ENCODE results near the gene BST1. TPM values are rescaled to one million over a fixed set of nuclear protein-coding genes. Genes with fewer than 3 reads are reported as not detected.

The BST1 gene
- total and polyA plus RNA-seq, 10 of the 15 experiments (the other 5 are each of a cell fraction or from before 2014, with no cell fraction given), result 0.04 to 0.42 (median 0.11) TPM; not detected in 1

GRCh38 chr4:15655223-15656037 is 47.4 kb upstream of the BST1 start, which contains the start of gene FBXL5 (continued):
- TF ChIP-seq E2F4 (IDR thresholded peaks at IDR 0.05; ENCODE audit: low read depth, low read length) (no peak), RB1 (IDR thresholded peaks at IDR 0.05; ENCODE audit: borderline replicate concordance) (peak; percentile 84; the same call in 1 of the 2 replicates), RAD21 (IDR thresholded peaks at IDR 0.05; ENCODE audit: insufficient read depth, low read depth, low read length) (no peak), CBX3 (IDR thresholded peaks at IDR 0.05; ENCODE audit: borderline replicate concordance, low read depth) (no peak), ZNF274 (IDR thresholded peaks at IDR 0.05; ENCODE audit: insufficient read depth, insufficient read length) (no peak), TBL1XR1 (IDR thresholded peaks at IDR 0.05; ENCODE audit: low read depth, low read length) (no peak), PML (IDR thresholded peaks at IDR 0.05; ENCODE audit: low read length) (peak; percentile 88; the same call in 1 of the 2 replicates), STAT1 (conservative IDR thresholded peaks at IDR 0.05) (no peak), STAT3 (IDR thresholded peaks at IDR 0.05; ENCODE audit: low read depth, low read length) (no peak), SREBF1 (IDR thresholded peaks at IDR 0.05; ENCODE audit: low read length) (no peak), NR2C2 (IDR thresholded peaks at IDR 0.05; ENCODE audit: borderline replicate concordance, control insufficient read depth, insufficient read length, low read depth) (no peak), ZNF384 (IDR thresholded peaks at IDR 0.05; ENCODE audit: borderline replicate concordance, low read depth, low read length) (no peak), IKZF2 (IDR thresholded peaks at IDR 0.05) (peak; percentile 27 to 49; a peak in 1 of 4 replicates), NFYA (IDR thresholded peaks at IDR 0.05; ENCODE audit: borderline replicate concordance, low read depth, low read length) (no peak), RFX5 (IDR thresholded peaks at IDR 0.05; ENCODE audit: low read depth, low read length) (no peak)
- TF ChIP-seq, protein P1, sequence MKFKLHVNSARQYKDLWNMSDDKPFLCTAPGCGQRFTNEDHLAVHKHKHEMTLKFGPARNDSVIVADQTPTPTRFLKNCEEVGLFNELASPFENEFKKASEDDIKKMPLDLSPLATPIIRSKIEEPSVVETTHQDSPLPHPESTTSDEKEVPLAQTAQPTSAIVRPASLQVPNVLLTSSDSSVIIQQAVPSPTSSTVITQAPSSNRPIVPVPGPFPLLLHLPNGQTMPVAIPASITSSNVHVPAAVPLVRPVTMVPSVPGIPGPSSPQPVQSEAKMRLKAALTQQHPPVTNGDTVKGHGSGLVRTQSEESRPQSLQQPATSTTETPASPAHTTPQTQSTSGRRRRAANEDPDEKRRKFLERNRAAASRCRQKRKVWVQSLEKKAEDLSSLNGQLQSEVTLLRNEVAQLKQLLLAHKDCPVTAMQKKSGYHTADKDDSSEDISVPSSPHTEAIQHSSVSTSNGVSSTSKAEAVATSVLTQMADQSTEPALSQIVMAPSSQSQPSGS (IDR thresholded peaks at IDR 0.05; ENCODE audit: low read length), result no peak
- TF ChIP-seq, protein P2, sequence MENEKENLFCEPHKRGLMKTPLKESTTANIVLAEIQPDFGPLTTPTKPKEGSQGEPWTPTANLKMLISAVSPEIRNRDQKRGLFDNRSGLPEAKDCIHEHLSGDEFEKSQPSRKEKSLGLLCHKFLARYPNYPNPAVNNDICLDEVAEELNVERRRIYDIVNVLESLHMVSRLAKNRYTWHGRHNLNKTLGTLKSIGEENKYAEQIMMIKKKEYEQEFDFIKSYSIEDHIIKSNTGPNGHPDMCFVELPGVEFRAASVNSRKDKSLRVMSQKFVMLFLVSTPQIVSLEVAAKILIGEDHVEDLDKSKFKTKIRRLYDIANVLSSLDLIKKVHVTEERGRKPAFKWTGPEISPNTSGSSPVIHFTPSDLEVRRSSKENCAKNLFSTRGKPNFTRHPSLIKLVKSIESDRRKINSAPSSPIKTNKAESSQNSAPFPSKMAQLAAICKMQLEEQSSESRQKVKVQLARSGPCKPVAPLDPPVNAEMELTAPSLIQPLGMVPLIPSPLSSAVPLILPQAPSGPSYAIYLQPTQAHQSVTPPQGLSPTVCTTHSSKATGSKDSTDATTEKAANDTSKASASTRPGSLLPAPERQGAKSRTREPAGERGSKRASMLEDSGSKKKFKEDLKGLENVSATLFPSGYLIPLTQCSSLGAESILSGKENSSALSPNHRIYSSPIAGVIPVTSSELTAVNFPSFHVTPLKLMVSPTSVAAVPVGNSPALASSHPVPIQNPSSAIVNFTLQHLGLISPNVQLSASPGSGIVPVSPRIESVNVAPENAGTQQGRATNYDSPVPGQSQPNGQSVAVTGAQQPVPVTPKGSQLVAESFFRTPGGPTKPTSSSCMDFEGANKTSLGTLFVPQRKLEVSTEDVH (IDR thresholded peaks at IDR 0.05; ENCODE audit: low read depth, partially characterized antibody), result no peak
- TF ChIP-seq, protein P3, sequence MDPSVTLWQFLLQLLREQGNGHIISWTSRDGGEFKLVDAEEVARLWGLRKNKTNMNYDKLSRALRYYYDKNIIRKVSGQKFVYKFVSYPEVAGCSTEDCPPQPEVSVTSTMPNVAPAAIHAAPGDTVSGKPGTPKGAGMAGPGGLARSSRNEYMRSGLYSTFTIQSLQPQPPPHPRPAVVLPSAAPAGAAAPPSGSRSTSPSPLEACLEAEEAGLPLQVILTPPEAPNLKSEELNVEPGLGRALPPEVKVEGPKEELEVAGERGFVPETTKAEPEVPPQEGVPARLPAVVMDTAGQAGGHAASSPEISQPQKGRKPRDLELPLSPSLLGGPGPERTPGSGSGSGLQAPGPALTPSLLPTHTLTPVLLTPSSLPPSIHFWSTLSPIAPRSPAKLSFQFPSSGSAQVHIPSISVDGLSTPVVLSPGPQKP (IDR thresholded peaks at IDR 0.05; ENCODE audit: low read depth, low read length), result no peak
- TF ChIP-seq, protein P4, sequence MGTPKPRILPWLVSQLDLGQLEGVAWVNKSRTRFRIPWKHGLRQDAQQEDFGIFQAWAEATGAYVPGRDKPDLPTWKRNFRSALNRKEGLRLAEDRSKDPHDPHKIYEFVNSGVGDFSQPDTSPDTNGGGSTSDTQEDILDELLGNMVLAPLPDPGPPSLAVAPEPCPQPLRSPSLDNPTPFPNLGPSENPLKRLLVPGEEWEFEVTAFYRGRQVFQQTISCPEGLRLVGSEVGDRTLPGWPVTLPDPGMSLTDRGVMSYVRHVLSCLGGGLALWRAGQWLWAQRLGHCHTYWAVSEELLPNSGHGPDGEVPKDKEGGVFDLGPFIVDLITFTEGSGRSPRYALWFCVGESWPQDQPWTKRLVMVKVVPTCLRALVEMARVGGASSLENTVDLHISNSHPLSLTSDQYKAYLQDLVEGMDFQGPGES (IDR thresholded peaks at IDR 0.05), result no peak
- TF ChIP-seq, protein P5, sequence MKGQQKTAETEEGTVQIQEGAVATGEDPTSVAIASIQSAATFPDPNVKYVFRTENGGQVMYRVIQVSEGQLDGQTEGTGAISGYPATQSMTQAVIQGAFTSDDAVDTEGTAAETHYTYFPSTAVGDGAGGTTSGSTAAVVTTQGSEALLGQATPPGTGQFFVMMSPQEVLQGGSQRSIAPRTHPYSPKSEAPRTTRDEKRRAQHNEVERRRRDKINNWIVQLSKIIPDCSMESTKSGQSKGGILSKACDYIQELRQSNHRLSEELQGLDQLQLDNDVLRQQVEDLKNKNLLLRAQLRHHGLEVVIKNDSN (IDR thresholded peaks at IDR 0.05; ENCODE audit: borderline replicate concordance, extremely low read length, insufficient read depth, low read depth, low read length), result peak; percentile 89
